A549 (cell line): ENCODE results near the gene FAM53B.

ENCODE experiments used
- EP300 ChIP-seq, 2 experiments: fragments of >200 bp; sonication (Bioruptor Twin); formaldehyde crosslinking; IDR thresholded peaks; 2 replicates in 1 of 2; 3 replicates in 1 of 2; pipeline ENCODE4 v1.6.1; 2016 to 2017
- FOSL2 ChIP-seq, 2 experiments: fragments of 450-650 bp in 1 of 2; fragments of >200 bp in 1 of 2; sonication (Bioruptor Twin) in 1 of 2; formaldehyde crosslinking; IDR thresholded peaks; 2 replicates each; pipeline versions ENCODE4 v1.5.0 to v1.6.1; 2016 to 2020; ENCODE audit warnings: mild to moderate bottlenecking in 1 of 2, moderate library complexity in 1 of 2
- HDAC2 ChIP-seq: fragments of 200-600 bp; sonication (generic); IDR thresholded peaks from 2 replicates; pipeline ENCODE4 v1.6.1; 2016
- JUNB ChIP-seq: fragments of >200 bp; sonication (Bioruptor Twin); formaldehyde crosslinking; IDR thresholded peaks from 2 replicates; pipeline ENCODE4 v1.6.1; 2016
- NR3C1 ChIP-seq: fragments of >200 bp; sonication (Bioruptor Twin); formaldehyde crosslinking; IDR thresholded peaks from 3 replicates; pipeline ENCODE4 v1.6.1; 2017
- POLR2A ChIP-seq: IDR thresholded peaks from 2 replicates; pipeline ENCODE4 v1.6.1; 2012; ENCODE audit warnings: mild to moderate bottlenecking, low read length
- SREBF2 ChIP-seq: fragments of 450-650 bp; IDR thresholded peaks from 2 replicates; pipeline ENCODE4 v1.6.1; 2014; ENCODE audit warnings: mild to moderate bottlenecking, moderate library complexity
- TF ChIP-seq, protein P1 (sequence below): fragments of >200 bp; sonication (Bioruptor Twin); formaldehyde crosslinking; IDR thresholded peaks from 3 replicates; pipeline ENCODE4 v1.5.1; 2016
- TF ChIP-seq, protein P2 (sequence below): fragments of 200-600 bp; sonication (generic); IDR thresholded peaks from 2 replicates; pipeline ENCODE4 v1.6.1; 2016; ENCODE audit warnings: antibody characterized with exemption, mild to moderate bottlenecking, moderate library complexity
- TF ChIP-seq, protein P3 (sequence below): fragments of 150-350 bp; IDR thresholded peaks from 2 replicates; pipeline ENCODE4 v1.6.1; 2014; ENCODE audit warnings: low read depth, mild to moderate bottlenecking, low read length

GRCh38 chr10:124601431-124602120, 142.6 kb downstream of the FAM53B start:
- TF ChIP-seq JUNB (no peak), SREBF2 (no peak), HDAC2 (no peak), FOSL2 (IDR thresholded peaks at IDR 0.05) (no peak), FOSL2 (CRISPR knock-in tag; IDR thresholded peaks at IDR 0.05) (no peak), NR3C1 (no peak), EP300 (IDR thresholded peaks at IDR 0.05) (no peak), POLR2A (no peak)
- TF ChIP-seq, protein P1, sequence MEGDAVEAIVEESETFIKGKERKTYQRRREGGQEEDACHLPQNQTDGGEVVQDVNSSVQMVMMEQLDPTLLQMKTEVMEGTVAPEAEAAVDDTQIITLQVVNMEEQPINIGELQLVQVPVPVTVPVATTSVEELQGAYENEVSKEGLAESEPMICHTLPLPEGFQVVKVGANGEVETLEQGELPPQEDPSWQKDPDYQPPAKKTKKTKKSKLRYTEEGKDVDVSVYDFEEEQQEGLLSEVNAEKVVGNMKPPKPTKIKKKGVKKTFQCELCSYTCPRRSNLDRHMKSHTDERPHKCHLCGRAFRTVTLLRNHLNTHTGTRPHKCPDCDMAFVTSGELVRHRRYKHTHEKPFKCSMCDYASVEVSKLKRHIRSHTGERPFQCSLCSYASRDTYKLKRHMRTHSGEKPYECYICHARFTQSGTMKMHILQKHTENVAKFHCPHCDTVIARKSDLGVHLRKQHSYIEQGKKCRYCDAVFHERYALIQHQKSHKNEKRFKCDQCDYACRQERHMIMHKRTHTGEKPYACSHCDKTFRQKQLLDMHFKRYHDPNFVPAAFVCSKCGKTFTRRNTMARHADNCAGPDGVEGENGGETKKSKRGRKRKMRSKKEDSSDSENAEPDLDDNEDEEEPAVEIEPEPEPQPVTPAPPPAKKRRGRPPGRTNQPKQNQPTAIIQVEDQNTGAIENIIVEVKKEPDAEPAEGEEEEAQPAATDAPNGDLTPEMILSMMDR = no peak
- TF ChIP-seq, protein P2, sequence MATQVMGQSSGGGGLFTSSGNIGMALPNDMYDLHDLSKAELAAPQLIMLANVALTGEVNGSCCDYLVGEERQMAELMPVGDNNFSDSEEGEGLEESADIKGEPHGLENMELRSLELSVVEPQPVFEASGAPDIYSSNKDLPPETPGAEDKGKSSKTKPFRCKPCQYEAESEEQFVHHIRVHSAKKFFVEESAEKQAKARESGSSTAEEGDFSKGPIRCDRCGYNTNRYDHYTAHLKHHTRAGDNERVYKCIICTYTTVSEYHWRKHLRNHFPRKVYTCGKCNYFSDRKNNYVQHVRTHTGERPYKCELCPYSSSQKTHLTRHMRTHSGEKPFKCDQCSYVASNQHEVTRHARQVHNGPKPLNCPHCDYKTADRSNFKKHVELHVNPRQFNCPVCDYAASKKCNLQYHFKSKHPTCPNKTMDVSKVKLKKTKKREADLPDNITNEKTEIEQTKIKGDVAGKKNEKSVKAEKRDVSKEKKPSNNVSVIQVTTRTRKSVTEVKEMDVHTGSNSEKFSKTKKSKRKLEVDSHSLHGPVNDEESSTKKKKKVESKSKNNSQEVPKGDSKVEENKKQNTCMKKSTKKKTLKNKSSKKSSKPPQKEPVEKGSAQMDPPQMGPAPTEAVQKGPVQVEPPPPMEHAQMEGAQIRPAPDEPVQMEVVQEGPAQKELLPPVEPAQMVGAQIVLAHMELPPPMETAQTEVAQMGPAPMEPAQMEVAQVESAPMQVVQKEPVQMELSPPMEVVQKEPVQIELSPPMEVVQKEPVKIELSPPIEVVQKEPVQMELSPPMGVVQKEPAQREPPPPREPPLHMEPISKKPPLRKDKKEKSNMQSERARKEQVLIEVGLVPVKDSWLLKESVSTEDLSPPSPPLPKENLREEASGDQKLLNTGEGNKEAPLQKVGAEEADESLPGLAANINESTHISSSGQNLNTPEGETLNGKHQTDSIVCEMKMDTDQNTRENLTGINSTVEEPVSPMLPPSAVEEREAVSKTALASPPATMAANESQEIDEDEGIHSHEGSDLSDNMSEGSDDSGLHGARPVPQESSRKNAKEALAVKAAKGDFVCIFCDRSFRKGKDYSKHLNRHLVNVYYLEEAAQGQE = no peak
- TF ChIP-seq, protein P3, sequence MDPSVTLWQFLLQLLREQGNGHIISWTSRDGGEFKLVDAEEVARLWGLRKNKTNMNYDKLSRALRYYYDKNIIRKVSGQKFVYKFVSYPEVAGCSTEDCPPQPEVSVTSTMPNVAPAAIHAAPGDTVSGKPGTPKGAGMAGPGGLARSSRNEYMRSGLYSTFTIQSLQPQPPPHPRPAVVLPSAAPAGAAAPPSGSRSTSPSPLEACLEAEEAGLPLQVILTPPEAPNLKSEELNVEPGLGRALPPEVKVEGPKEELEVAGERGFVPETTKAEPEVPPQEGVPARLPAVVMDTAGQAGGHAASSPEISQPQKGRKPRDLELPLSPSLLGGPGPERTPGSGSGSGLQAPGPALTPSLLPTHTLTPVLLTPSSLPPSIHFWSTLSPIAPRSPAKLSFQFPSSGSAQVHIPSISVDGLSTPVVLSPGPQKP = no peak
